Measurements from ENCODE around the gene XRCC5.

XRCC5 gene

GRCh38 chr2:216235896-216236295, 126.7 kb downstream of the XRCC5 start:
- DNase-seq = no peak

DNA sequence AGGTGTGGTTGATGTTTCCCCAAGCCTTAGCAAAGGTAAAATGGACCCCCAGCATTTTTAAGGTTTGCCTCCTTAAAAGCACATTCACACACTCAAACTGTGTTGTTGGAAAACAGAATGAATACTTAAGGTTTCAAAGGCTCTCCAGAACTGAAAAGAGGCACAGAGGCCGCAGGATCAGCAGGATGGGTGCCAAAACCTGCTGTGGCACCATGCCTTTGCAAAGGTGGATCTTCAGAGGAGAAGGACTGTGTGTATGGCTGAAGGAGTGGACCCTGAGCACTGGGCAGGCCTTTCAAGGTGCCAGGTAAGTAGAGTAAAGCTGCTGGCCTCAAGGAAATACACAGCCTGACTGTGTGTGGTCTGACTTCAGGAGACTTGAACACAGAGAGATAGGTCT, 127.3 kb downstream of the XRCC5 start:
- no peak for DNase-seq

DNA sequence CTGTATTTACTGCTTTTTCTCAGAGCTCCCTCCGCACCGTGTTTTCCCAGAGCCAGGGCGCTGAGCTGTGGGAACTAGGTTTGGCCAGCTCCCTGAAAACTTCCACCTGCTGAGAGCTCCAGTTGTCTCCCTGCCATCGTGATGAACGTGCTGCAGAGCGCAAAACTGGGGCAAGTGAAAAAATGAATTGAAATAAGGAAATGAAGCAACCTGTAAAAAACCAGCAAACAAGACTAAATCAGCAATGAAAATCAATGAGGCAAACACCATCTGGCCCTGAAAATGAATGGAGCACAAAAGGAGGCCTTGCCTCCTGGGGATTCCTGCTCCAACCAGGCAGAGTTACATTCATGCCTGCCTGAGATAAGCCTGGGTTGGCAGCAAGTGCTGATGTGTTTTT, 133.2 kb downstream of the XRCC5 start:
- DNase-seq = no peak

- no peak for DNase-seq
Observed at GRCh38 chr2:216243026-216243425, 133.9 kb downstream of the XRCC5 start.

DNA sequence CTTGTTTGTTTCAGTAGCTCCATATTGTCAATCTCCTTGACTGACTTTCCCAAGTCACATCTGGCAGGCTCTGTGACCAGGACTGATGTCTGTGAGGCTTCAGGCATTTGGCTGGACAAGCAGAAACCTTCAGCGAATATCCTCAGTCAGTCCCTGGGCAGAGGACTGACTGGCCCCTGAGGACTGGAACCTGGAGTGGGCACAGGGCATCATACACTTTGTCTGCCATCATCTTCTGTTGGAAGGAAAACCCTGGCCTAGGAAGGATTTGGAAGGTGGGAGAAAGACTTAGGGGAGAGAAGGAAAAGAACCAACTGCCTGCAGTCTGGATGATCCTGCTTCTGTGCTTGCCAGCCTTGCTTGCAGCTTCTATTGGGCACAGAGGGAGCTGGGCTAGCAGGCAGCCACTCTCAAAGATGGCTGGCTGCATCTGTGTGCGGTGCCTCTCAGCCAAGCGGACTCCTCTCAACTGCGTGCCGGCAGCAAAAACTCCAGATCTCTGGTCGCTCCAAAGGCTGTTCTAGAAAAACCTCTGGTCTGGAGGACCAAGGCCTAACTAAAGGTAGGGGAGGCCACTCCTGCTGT, 136.3 kb downstream of the XRCC5 start:
- no peak for DNase-seq

GRCh38 chr2:216246766-216247165, 137.6 kb downstream of the XRCC5 start:
- DNase-seq = no peak

Data from RPMI8226 (cell line).